ENCODE data around the gene CD99L2. TPM values are rescaled to one million over a fixed set of nuclear protein-coding genes. Genes with fewer than 3 reads are reported as not detected.

CD99L2 gene
- total and polyA plus RNA-seq, 2 of the 8 experiments (the other 6 are each of a cell fraction or from before 2014, with no cell fraction given), result 8.0 to 8.5 TPM

GRCh38 chrX:150902434-150903109 is 4.1 kb upstream of the CD99L2 start:
- H2AK5ac ChIP-seq (ENCODE audit: low read depth, low read length), result peak overlapping the region; percentile 98; the same call in 1 of the 2 replicates
- peak overlapping the region; percentile 94 for H3K27ac ChIP-seq (ENCODE audit: low read depth, low read length)
- peak overlapping the region in 3 of 4 experiments; percentile 31 to 60 (median 58); a peak in 6 of 7 replicates for H3K9ac ChIP-seq (replicated peaks in 1 of 4; ENCODE audit: extremely low read depth in 1 of 4, low read depth in 3 of 4, low read length in 3 of 4)
- TF ChIP-seq KDM1A (IDR thresholded peaks at IDR 0.05; ENCODE audit: borderline replicate concordance, low read length) (no peak), CREB1 (IDR thresholded peaks at IDR 0.05) (no peak), NRF1 (IDR thresholded peaks at IDR 0.05; ENCODE audit: low read depth, low read length) (no peak), SUZ12 (IDR thresholded peaks at IDR 0.05; ENCODE audit: low read length) (no peak), USF2 (IDR thresholded peaks at IDR 0.05; ENCODE audit: low read length) (no peak), ASH2L (IDR thresholded peaks at IDR 0.05; ENCODE audit: low read length) (peak; percentile 99), MAX (IDR thresholded peaks at IDR 0.05) (peak; percentile 36; the same call in 1 of the 2 replicates), BACH1 (IDR thresholded peaks at IDR 0.05; ENCODE audit: low read length) (no peak), CEBPB (IDR thresholded peaks at IDR 0.05; ENCODE audit: low read depth, low read length) (no peak), TAF1 (IDR thresholded peaks at IDR 0.05; ENCODE audit: low read depth, low read length) (peak; percentile 59; the same call in 1 of the 2 replicates), SIN3A (conservative IDR thresholded peaks at IDR 0.05 in 1 of 2, IDR thresholded peaks at IDR 0.05 in 1 of 2; ENCODE audit: low read depth in 1 of 2, low read length in 2 of 2) (no peak)

More at GRCh38 chrX:150902434-150903109, 4.1 kb upstream of the CD99L2 start:
- peak overlapping the region; percentile 10 to 62 (median 25); a peak in 5 of 8 replicates for H3K4me3 ChIP-seq (ENCODE audit: extremely low read depth in 1 of 4, insufficient read depth in 2 of 4, low read depth in 3 of 4, low read length in 4 of 4)
- peak overlapping the region; percentile 37 for H2BK120ac ChIP-seq (replicated peaks; ENCODE audit: low read depth, low read length)
- H3K4me1 ChIP-seq (replicated peaks in 1 of 4; ENCODE audit: control insufficient read depth in 3 of 4, insufficient read depth in 4 of 4, low read length in 3 of 4), result peaks cover 9 to 34% (median 21%) of the 10 kb centered on the region in 4 experiments
- H2BK12ac ChIP-seq (ENCODE audit: low read depth, low read length), result peak overlapping the region; percentile 99; the same call in 1 of the 2 replicates
- H3K27me3 ChIP-seq (replicated peaks in 1 of 4; ENCODE audit: control insufficient read depth in 3 of 4, extremely low read depth in 1 of 4, insufficient read depth in 3 of 4, low read length in 3 of 4), result no peaks in the 10 kb centered on the region; a peak in 1 of 7 replicates
- no peaks in the 10 kb centered on the region for H3K9me3 ChIP-seq (ENCODE audit: insufficient read depth in 2 of 2, low read depth in 1 of 2, low read length in 1 of 2)
- DNase-seq (ENCODE audit: low read depth in 1 of 2, low spot score in 2 of 2), result peak; percentile 91 to 94
- no peak overlapping the region for H3K4ac ChIP-seq (replicated peaks; ENCODE audit: insufficient read length, low read depth, low read length)
- peaks cover 5% of the 10 kb centered on the region; the same call in 1 of the 2 replicates for H3K23me2 ChIP-seq (ENCODE audit: low read depth, low read length)
- no peak overlapping the region for H2AFZ ChIP-seq (ENCODE audit: low read length)
- peak overlapping the region; percentile 88; the same call in 1 of the 2 replicates for H3K18ac ChIP-seq (ENCODE audit: extremely low read depth, low read length)
- ChIA-PET POLR2A (ENCODE audit: partially characterized antibody) (interaction anchor here (0.6 to 4.4 kb wide), 20 partner anchors 9 to 125 kb away, joined by 3 to 51 read pairs (median 4); partner anchors contain the start of gene HMGB3), CTCF (ENCODE audit: partially characterized antibody) (interaction anchor here (1.0 kb wide), 1 partner anchor 130 kb away, joined by 3 read pairs; no protein-coding TSS in a partner anchor)
- H4K8ac ChIP-seq (ENCODE audit: extremely low read depth, insufficient read depth, low read length), result peak overlapping the region; percentile 39; the same call in 1 of the 2 replicates
- peak overlapping the region; percentile 85 for H4K5ac ChIP-seq (ENCODE audit: insufficient read length, low read depth, low read length)
- H3K56ac ChIP-seq (replicated peaks; ENCODE audit: insufficient read length, low read depth, low read length), result no peak overlapping the region
- H3K36me3 ChIP-seq (ENCODE audit: control insufficient read depth in 2 of 4, insufficient read depth in 4 of 4, low read length in 3 of 4), result no peaks in the 10 kb centered on the region
- H2BK20ac ChIP-seq (ENCODE audit: low read length), result peak overlapping the region; percentile 95; the same call in 1 of the 2 replicates
- no peak overlapping the region for H2BK15ac ChIP-seq (ENCODE audit: low read length)
- peak overlapping the region; percentile 98 for H2BK5ac ChIP-seq (ENCODE audit: low read depth, low read length)
- 2% methylated on average over 6 of the region's 7 CpGs; no CpG with 5 or more reads in 1 of the 2 experiments for WGBS, 2 experiments (ENCODE audit: extremely low coverage in 1 of 2, insufficient coverage in 1 of 2, insufficient read length in 1 of 2, insufficient replicate concordance in 2 of 2, low coverage in 1 of 2, low lambda C conversion rate in 2 of 2, missing lambda C conversion rate in 1 of 2)
- FAIRE-seq, result peak; percentile 99
- H4K91ac ChIP-seq (replicated peaks; ENCODE audit: insufficient read length, low read length), result peak overlapping the region; percentile 63
- H3K4me2 ChIP-seq (ENCODE audit: insufficient read depth in 1 of 2, low read depth in 2 of 2, low read length in 2 of 2), result peak overlapping the region; percentile 70 to 73
- H3K23ac ChIP-seq (ENCODE audit: insufficient read length), result no peak overlapping the region
- no peaks in the 10 kb centered on the region for H3K79me1 ChIP-seq (ENCODE audit: low read depth, low read length)
- H3K14ac ChIP-seq (ENCODE audit: insufficient read length), result no peak overlapping the region
- H3K79me2 ChIP-seq (ENCODE audit: control insufficient read depth in 1 of 2, insufficient read depth in 2 of 2, low read length in 2 of 2), result no peaks in the 10 kb centered on the region
- no peaks in the 10 kb centered on the region for H4K20me1 ChIP-seq (replicated peaks in 1 of 2; ENCODE audit: control insufficient read depth in 1 of 2, insufficient read depth in 2 of 2, low read length in 2 of 2)
